GM18861 (cell line): Measurements from ENCODE around the gene MLLT1.

Experiments used
- ATAC-seq: cut with Tn5 transposase; IDR thresholded peaks from one replicate; pipeline ENCODE4 v1.9.1; 2021; ENCODE audit not compliant: unreplicated experiment

Gene MLLT1

GRCh38 chr19:6275170-6275744 lies 4.5 kb downstream of the MLLT1 start:
- ATAC-seq = no peak

- no peak for ATAC-seq
Measured at GRCh38 chr19:6274756-6275155, 5.0 kb downstream of the MLLT1 start.

DNA sequence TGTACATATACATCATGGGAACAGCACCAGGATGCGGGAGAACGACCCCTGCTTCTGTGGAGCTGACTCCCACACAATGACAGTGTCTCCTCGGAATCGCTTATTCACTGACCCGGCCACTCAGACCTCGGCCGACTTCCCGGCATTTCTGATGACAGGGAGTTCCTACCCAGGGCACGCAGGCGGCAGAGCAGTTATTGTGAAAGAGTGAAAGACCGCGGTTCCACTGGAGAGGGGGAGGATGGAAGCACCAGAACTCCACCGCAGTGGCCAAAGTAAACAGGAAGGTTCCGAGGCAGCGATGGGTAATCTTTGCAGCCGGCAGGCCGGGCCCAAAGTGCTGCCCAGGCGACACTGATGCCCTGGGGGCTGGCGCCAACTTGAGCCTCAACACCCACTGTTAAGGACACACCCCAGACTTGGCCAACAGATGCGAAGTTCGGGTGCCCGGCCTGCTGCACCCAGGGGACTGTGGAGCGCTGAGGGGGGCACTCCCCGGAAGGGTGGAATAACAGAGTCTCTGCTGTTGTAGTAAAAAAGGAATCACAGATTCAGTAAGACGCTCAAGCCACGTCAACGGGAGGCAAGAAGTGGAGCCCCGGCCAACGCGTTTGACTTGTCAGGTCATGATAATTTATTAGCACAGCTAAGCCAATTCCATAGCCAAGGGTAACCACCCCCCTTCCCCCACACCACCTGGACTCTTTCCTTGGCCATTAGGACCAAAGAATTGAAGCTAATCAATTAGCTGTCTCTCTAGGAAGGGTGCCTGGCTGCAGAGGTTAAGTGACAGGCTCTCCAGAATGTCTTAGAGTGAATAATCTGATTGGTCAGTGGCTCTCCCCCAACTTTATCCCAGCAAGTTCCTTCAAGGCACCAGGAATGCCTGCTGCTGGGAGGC lies 5.8 kb downstream of the MLLT1 start:
- ATAC-seq = no peak

GRCh38 chr19:6272913-6273600 lies 6.7 kb downstream of the MLLT1 start:
- no peak for ATAC-seq

DNA sequence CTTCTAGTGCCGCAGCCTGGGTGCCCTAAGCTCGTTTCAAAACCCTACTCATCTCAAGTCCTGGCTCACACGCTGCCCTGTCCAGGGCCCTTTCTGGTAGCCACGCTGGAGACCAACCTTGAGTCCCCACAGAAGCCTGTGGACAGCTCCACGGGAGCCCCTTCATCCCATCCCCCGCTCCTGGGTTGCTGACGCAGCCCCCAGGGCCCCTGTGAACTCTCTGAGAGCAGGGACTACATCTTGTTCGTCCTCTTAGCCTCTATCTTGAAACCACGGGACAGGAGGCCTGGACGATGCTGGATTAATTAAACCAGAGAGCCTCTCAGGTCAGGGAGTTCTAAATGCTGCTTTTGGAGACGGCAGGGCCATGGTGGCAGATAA lies 7.4 kb downstream of the MLLT1 start:
- ATAC-seq = no peak

- no peak for ATAC-seq
Measured at GRCh38 chr19:6271721-6272410, 7.9 kb downstream of the MLLT1 start.

DNA sequence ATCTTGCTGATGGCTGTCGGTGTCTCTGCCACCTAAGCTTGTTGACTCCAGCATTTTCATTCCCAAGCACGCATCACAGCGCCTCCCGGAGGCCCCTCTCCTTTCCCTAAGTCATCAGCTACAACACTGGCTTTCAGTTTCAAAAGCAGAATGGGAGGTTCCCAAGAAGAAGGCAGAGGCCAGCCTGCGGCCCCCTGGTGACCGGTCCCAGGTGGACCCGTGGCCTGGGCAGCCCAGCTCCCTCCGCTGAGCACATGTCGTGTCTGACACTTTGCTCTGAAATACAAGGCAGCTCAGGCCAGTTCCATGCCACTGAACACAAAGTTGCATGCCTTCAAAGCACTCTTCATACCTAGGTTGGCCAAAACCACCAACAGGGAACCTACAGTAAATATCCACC lies 8.5 kb downstream of the MLLT1 start:
- no peak for ATAC-seq

GRCh38 chr19:6270822-6271221 lies 9.0 kb downstream of the MLLT1 start:
- no peak for ATAC-seq

DNA sequence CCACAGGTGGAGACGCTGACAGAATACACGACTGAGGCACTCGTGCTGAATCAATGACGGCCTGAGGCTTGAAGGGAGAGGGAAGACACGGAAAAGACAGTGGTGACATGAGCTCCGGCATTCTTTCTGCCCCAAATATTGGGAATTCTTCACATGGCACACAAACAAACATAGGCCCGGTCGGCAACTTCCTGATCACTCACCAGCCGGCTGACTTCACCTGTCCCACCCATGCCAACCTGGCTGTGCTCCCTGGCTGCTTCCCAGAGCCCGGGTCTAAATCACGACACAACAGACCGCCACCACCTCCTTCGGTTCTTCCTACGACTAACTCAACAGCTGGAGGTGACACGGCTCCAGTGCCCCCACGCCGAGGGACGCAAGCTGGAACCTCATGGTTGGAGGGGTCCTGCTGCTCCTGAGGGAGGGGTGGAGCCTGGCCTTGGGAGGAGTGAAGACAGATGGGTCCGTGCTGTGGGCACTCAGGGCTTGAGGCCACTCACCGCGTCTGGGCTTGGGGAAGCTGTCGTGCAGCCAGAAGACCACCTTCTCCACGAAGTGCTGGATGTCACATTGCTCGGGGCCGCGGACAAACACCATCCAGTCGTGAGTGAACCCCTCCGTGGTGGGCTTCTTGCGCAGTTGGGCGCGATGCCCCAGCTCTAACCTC lies 9.6 kb downstream of the MLLT1 start:
- no peak for ATAC-seq

- no peak for ATAC-seq
Measured at GRCh38 chr19:6269101-6269886, 10.5 kb downstream of the MLLT1 start.

- ATAC-seq = no peak
Measured at GRCh38 chr19:6268382-6268771, 11.4 kb downstream of the MLLT1 start.

DNA sequence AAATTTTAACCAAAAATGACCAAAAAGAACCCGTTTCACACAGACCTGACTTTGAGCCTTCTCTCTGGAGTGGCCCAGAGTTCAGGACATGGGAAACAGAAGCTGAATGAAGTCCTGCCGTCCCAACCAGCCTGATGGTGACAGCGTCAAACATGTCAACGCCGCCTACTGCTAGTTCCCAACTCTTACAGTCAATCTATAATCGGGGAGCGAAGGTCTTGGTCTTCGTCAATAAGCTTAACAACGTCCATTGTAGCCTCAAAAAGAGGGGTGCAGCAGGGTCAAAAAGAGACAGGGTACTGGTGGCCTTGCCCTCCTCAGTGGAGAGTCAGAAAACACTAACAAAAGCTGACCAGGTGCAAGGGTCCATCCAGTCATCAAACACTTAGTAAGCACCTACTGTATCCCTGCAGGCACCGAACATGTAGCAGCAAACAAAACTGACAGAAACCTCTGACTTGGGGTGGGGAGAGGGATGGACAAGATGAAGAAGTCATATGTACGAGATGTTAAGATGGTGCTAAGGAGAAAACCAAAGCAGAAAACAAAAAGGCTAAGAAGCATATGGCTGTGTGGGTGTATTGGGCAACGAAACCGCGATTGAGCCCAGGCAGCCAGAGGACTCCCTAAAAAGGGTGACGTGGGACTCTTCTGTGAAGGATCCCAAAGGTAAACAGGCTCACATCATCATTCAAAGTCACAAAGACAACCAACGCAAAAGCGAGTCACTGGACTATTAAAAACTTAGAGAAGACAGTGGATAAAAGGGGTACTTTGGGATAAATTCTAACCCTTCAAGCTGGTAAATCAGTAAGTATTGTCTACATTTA lies 12.0 kb downstream of the MLLT1 start:
- ATAC-seq = no peak

DNA sequence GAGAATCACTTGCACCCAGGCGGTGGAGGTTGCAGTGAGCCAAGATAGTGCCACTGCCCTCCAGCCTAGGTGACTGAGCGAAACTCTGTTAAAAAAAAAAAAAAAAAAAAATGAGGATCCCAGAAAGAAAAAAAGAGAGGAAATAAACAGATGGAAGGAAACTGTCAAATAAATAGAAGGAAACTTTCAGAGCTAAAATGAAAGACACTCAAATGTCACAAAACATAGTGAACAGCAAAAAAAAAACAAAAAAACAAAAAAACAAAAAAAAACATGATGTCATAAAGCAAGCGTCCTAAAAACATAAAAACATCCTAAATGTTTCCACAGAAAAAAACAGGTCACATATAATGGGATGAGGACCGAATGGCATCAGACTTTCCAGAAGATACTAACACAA lies 15.0 kb downstream of the MLLT1 start:
- ATAC-seq = no peak

GRCh38 chr19:6263735-6264444 lies 15.9 kb downstream of the MLLT1 start:
- no peak for ATAC-seq

DNA sequence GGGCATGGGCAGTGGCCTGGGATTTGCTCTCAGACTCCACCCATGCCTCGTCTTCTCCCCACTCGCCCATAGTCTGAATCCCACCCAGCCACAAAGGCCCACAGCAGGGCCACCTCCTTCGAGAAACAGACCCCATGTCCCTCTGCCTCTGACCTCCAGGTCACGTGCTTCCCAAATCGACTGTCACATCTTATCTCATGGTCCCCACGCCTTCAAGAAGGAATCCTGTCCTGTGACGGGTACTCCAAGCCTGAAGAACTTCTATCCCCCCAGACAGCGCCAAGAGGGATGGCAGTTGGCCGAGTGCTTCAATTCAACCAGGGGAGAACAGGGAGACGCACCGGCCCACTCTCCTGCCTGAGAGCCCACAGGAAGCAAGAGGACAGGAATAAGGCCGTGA lies 16.5 kb downstream of the MLLT1 start:
- no peak for ATAC-seq

- no peak for ATAC-seq
Measured at GRCh38 chr19:6262519-6262918, 17.3 kb downstream of the MLLT1 start.

DNA sequence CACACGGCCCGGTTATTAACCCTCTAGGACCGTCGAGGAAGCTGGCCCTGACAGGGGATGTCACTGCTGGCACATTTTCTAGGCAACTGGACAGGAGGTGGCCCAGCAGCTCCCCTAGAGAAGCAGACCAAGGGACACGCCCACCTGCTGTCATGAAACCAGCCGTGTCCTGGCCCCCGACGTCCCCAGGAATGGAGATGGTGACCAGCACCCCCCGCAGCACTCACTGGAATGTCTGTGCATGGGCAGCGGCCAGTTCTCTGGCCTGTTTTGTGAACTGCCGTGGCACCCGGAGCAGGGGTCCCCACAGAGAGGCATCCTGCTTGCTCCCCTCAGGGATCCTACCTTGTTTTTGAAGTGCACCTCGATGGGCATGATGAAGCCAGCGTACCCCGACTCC lies 17.9 kb downstream of the MLLT1 start:
- no peak for ATAC-seq

DNA sequence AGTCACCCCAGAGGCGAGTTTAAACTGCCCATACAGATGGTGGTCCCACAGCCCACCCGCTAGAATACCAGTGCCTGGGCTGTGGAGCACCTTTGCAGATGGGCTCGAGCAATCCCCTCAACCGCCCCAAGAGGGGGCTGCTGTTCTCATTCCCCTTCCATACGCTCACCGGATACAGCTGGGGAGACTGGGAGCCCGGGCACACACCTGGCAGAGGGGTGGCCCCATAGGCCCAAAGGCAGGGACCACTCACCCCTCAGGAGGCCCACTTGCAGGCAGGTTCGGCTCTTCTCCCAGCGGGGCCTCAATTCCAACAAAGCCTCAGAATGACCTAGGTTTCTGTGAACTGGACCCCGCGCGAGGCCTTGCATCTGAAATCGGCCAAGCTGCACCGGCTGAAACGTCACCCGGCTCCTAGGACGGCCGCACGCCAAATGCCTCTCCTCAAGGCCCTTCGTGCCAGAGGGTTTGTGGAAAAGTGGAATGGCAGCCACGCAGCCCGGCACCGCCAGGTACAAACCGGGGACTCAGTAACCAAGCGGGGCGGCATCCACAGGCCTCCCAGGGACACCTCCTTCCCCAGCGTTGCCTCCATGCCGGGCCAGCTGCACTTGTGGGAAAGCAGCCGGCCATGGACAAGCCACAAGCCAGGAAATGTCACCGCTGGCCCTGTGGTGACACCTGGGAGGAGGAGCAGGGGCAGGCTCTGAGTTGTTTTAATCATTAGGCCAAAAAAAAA lies 18.7 kb downstream of the MLLT1 start:
- ATAC-seq = no peak
